Measurements from ENCODE around the gene SGSM2.

GRCh38 chr17:2335726-2336214 is 1.5 kb upstream of the SGSM2 start:
- no peak for TF ChIP-seq RAD21 (IDR thresholded peaks at IDR 0.05)
- TF ChIP-seq, protein P1, sequence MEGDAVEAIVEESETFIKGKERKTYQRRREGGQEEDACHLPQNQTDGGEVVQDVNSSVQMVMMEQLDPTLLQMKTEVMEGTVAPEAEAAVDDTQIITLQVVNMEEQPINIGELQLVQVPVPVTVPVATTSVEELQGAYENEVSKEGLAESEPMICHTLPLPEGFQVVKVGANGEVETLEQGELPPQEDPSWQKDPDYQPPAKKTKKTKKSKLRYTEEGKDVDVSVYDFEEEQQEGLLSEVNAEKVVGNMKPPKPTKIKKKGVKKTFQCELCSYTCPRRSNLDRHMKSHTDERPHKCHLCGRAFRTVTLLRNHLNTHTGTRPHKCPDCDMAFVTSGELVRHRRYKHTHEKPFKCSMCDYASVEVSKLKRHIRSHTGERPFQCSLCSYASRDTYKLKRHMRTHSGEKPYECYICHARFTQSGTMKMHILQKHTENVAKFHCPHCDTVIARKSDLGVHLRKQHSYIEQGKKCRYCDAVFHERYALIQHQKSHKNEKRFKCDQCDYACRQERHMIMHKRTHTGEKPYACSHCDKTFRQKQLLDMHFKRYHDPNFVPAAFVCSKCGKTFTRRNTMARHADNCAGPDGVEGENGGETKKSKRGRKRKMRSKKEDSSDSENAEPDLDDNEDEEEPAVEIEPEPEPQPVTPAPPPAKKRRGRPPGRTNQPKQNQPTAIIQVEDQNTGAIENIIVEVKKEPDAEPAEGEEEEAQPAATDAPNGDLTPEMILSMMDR (IDR thresholded peaks at IDR 0.05; ENCODE audit: low read depth, low read length, missing input control), result no peak
- no peak for TF ChIP-seq GABPA (IDR thresholded peaks at IDR 0.05 in 1 of 2, conservative IDR thresholded peaks at IDR 0.05 in 1 of 2)
- no peak for TF ChIP-seq MAX (IDR thresholded peaks at IDR 0.05)
- no peak for TF ChIP-seq JUND (IDR thresholded peaks at IDR 0.05)
- TF ChIP-seq YY1 (IDR thresholded peaks at IDR 0.05), result no peak

Measured in liver (tissue), 3 donors.